RWPE2 (cell line): ENCODE results near the gene PITPNM3.

Experiments used
- ATAC-seq: fragments of 200-7000 bp; cut with Tn5 transposase; 3 replicates; pipeline ENCODE4 v1.9.1; 2021; ENCODE audit warnings: low read depth
- DNase-seq: peaks from one replicate; pipeline ENCODE4 v3.0.0-alpha.2; 2020; ENCODE audit warnings: low spot score
- H3K27ac ChIP-seq: fragments of 450-650 bp; 2 replicates; pipeline ENCODE4 v1.5.1; 2017; ENCODE audit warnings: mild to moderate bottlenecking; ENCODE audit not compliant: poor library complexity, severe bottlenecking
- H3K27me3 ChIP-seq: fragments of 250-450 bp; sonication (Bioruptor Pico); 2 replicates; pipeline ENCODE4 v1.5.1; 2021; ENCODE audit warnings: mild to moderate bottlenecking, moderate library complexity; ENCODE audit not compliant: insufficient read depth, poor library complexity, severe bottlenecking
- H3K36me3 ChIP-seq: fragments of 250-450 bp; sonication (Bioruptor Pico); 2 replicates; pipeline ENCODE4 v1.5.1; 2020; ENCODE audit warnings: low read depth, mild to moderate bottlenecking, moderate library complexity
- H3K4me1 ChIP-seq: fragments of 250-450 bp; sonication (Bioruptor Pico); 2 replicates; pipeline ENCODE4 v1.5.1; 2021; ENCODE audit warnings: mild to moderate bottlenecking, moderate library complexity; ENCODE audit not compliant: insufficient read depth, poor library complexity, severe bottlenecking
- H3K4me3 ChIP-seq: fragments of 250-450 bp; sonication (Bioruptor Pico); 2 replicates; pipeline ENCODE4 v1.5.1; 2021; ENCODE audit warnings: mild to moderate bottlenecking, moderate library complexity; ENCODE audit not compliant: severe bottlenecking
- H3K9me3 ChIP-seq: fragments of 250-450 bp; sonication (Bioruptor Pico); 2 replicates; pipeline ENCODE4 v1.5.1; 2021; ENCODE audit warnings: mild to moderate bottlenecking, moderate library complexity; ENCODE audit not compliant: severe bottlenecking
- CTCF ChIP-seq: fragments of 450-650 bp; IDR thresholded peaks from one replicate; pipeline ENCODE4 v1.5.1; 2017; ENCODE audit warnings: mild to moderate bottlenecking, moderate library complexity; ENCODE audit not compliant: poor library complexity, severe bottlenecking

The PITPNM3 gene

GRCh38 chr17:6467567-6467966, 88.8 kb downstream of the PITPNM3 start:
- Histone ChIP-seq H3K4me1 (peaks cover 10% of the 10 kb centered on the region), H3K4me3 (no peak overlapping the region), H3K27me3 (no peaks in the 10 kb centered on the region), H3K9me3 (no peaks in the 10 kb centered on the region), H3K36me3 (no peaks in the 10 kb centered on the region), H3K27ac (no peak overlapping the region)
- no peak for TF ChIP-seq CTCF
- no peak for DNase-seq
- no peak for ATAC-seq

GRCh38 chr17:6465206-6466003, 91.0 kb downstream of the PITPNM3 start:
- Histone ChIP-seq H3K4me1 (no peaks in the 10 kb centered on the region), H3K27me3 (no peaks in the 10 kb centered on the region), H3K9me3 (no peaks in the 10 kb centered on the region), H3K27ac (no peak overlapping the region), H3K4me3 (no peak overlapping the region), H3K36me3 (peaks cover 8% of the 10 kb centered on the region; the same call in 1 of the 2 replicates)
- no peak for DNase-seq
- TF ChIP-seq CTCF, result no peak
- no peak for ATAC-seq

GRCh38 chr17:6464446-6465041, 91.8 kb downstream of the PITPNM3 start:
- no peak for ATAC-seq
- peaks cover 10% of the 10 kb centered on the region; the same call in 1 of the 2 replicates for H3K36me3 ChIP-seq
- H3K4me1 ChIP-seq, result no peaks in the 10 kb centered on the region
- H3K27me3 ChIP-seq, result no peaks in the 10 kb centered on the region
- DNase-seq, result no peak
- no peak for TF ChIP-seq CTCF
- H3K9me3 ChIP-seq, result no peaks in the 10 kb centered on the region
- no peak overlapping the region for H3K4me3 ChIP-seq
- no peak overlapping the region for H3K27ac ChIP-seq

- TF ChIP-seq CTCF, result no peak
- no peak for DNase-seq
- Histone ChIP-seq H3K27me3 (no peaks in the 10 kb centered on the region), H3K27ac (no peak overlapping the region), H3K4me3 (no peak overlapping the region), H3K36me3 (peaks cover 10% of the 10 kb centered on the region; the same call in 1 of the 2 replicates), H3K4me1 (no peaks in the 10 kb centered on the region), H3K9me3 (no peaks in the 10 kb centered on the region)
- no peak for ATAC-seq
These were observed 92.5 kb downstream of the PITPNM3 start for GRCh38 chr17:6463616-6464445.
